Measurements from ENCODE around the gene FXYD3. TPM values are rescaled to one million over a fixed set of nuclear protein-coding genes. Genes with fewer than 3 reads are reported as not detected.

The FXYD3 gene
- total and polyA plus RNA-seq, 2 experiments from 2014 or later = 0.81 TPM; not detected in 1

DNA sequence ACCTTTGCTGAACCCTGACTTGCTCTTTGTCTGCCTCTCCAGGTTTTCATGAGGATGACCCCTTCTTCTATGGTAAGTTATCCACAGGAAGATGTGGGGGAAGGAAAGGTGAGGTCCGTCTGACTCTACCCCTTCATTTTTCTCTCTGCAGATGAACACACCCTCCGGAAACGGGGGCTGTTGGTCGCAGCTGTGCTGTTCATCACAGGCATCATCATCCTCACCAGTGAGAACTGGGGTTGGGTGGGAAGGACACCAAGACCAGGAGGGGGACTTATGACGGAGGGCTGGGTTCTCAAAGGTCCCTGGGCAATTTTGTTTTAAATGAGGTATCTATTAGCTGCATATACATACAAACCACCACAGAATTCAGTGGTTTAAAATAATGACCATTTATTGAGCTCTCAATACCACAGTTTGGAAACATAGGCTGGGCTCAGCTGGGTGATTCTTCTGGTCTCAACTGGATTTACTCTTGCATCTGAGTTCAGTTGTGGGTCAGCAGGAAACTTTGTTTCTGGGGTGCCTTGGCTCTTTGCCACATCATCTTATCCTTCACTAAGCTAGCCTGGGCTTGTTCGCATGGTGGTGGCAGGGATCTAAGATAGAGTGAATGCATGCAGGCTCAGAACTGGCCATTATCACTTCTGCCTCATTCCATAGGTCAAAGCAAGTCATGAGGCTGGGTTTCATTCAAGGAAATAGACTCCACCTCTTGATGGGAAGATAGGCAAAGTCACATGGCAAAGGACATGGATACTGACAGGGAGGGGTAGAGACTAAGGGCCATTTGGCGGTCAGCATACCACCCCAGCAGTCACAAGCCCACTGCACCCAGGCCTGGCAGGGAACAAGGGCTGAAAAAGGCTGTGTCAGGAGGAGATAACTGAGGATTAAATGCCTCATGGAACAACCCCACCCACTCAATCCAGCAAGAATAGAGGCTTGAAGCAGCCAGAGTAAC is 50.8 kb downstream of the FXYD3 start:
- H3K4me3 Mint-ChIP-seq = no peak overlapping the region
- Histone ChIP-seq H3K79me2 (replicated peaks; ENCODE audit: insufficient read depth) (no peaks in the 10 kb centered on the region), H3K4me2 (no peak overlapping the region), H3F3A (replicated peaks; ENCODE audit: low read depth) (no peaks in the 10 kb centered on the region), H3K36me3 (ENCODE audit: insufficient read depth) (peaks cover 42% of the 10 kb centered on the region), H4K20me1 (replicated peaks; ENCODE audit: insufficient read depth) (peaks cover 2% of the 10 kb centered on the region; the same call in 1 of the 2 replicates), H3K4me3 (no peak overlapping the region), H3K9me2 (ENCODE audit: insufficient read depth) (no peaks in the 10 kb centered on the region), H3K4me1 (ENCODE audit: insufficient read depth) (no peaks in the 10 kb centered on the region), H2AFZ (no peak overlapping the region), H3K27me3 (ENCODE audit: insufficient read depth) (no peaks in the 10 kb centered on the region), H3K27ac (ENCODE audit: low read depth) (no peak overlapping the region)
- no peaks in the 10 kb centered on the region for H3K4me1 Mint-ChIP-seq
- H3K27me3 Mint-ChIP-seq (ENCODE audit: insufficient read depth, low read depth, poor library complexity) = peaks cover 5% of the 10 kb centered on the region
- H3K27ac Mint-ChIP-seq = no peak overlapping the region
- peaks cover 88% of the 10 kb centered on the region for H3K36me3 Mint-ChIP-seq (ENCODE audit: low read depth)
- ATAC-seq (no peak), DNase-seq (ENCODE audit: low spot score) (no peak)
- TF ChIP-seq, protein P1, sequence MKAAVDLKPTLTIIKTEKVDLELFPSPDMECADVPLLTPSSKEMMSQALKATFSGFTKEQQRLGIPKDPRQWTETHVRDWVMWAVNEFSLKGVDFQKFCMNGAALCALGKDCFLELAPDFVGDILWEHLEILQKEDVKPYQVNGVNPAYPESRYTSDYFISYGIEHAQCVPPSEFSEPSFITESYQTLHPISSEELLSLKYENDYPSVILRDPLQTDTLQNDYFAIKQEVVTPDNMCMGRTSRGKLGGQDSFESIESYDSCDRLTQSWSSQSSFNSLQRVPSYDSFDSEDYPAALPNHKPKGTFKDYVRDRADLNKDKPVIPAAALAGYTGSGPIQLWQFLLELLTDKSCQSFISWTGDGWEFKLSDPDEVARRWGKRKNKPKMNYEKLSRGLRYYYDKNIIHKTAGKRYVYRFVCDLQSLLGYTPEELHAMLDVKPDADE (IDR thresholded peaks at IDR 0.05) = no peak
- TF ChIP-seq NANOG (IDR thresholded peaks at IDR 0.05; ENCODE audit: borderline replicate concordance) (no peak), ZNF462 (CRISPR knock-in tag; IDR thresholded peaks at IDR 0.05) (no peak), POLR2AphosphoS5 (IDR thresholded peaks at IDR 0.05; ENCODE audit: low read depth) (no peak), REST (IDR thresholded peaks at IDR 0.05; ENCODE audit: unreplicated experiment) (no peak), ZNF331 (CRISPR knock-in tag; IDR thresholded peaks at IDR 0.05; ENCODE audit: low read depth) (peak; percentile 82), EZH2phosphoT487 (IDR thresholded peaks at IDR 0.05; ENCODE audit: unreplicated experiment) (no peak)
- TF ChIP-seq, protein P2, sequence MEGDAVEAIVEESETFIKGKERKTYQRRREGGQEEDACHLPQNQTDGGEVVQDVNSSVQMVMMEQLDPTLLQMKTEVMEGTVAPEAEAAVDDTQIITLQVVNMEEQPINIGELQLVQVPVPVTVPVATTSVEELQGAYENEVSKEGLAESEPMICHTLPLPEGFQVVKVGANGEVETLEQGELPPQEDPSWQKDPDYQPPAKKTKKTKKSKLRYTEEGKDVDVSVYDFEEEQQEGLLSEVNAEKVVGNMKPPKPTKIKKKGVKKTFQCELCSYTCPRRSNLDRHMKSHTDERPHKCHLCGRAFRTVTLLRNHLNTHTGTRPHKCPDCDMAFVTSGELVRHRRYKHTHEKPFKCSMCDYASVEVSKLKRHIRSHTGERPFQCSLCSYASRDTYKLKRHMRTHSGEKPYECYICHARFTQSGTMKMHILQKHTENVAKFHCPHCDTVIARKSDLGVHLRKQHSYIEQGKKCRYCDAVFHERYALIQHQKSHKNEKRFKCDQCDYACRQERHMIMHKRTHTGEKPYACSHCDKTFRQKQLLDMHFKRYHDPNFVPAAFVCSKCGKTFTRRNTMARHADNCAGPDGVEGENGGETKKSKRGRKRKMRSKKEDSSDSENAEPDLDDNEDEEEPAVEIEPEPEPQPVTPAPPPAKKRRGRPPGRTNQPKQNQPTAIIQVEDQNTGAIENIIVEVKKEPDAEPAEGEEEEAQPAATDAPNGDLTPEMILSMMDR (conservative IDR thresholded peaks at IDR 0.05; ENCODE audit: low read depth in 2 of 2) = no peak
- H3K9me3 Mint-ChIP-seq = peaks cover 16% of the 10 kb centered on the region

All from GM23338 (cell line).